HG02981 (cell line): ENCODE data around the gene OR5F1.

Source experiments
- ATAC-seq: cut with Tn5 transposase; IDR thresholded peaks from one replicate; pipeline ENCODE4 v1.9.1; 2021; ENCODE audit warnings: mild to moderate bottlenecking, moderate library complexity; ENCODE audit not compliant: unreplicated experiment

OR5F1 gene

DNA sequence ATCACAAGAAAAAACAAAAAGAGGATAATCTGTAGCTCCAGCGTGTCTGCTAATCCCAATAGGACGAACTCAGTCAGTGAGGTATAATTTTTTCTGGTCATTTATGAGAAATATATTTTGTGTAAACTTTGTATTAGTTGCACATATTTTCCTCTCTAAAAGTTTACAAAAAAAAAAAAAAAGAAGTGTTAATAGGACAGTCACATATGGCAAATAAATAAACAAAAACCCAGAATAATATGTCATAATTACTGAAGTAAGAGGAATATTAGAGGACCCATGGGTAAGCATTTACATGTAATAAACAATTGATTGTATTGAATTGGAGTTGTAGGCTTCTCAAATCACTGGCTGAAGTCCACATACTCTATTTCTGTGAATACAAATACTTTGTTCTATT, at the start of gene OR5F1:
OR5F1 (minus strand) TSS at position 101 of the 400 bp plus-strand sequence; CDS start at position 101, 0 bp downstream.
- ATAC-seq = no peak

DNA sequence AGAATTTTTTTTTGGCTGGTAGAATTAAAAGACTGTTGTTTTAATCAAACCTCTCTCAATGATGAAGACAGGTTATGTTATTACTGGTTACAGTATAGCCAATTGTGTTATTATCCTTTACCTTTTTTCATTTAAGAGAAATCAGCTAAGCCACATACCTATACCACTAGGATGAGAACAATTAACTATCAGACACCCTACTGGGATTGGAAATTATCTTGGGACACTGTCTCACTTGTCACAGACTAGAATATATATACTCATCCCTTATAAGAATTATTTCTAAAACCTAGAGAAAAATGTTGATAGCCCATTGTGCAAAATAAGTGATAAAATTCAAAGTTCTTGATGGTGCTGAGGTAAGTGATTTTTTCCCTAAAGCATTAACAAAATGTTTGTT, 32.9 kb upstream of the OR5F1 start, which contains the start of gene OR5AS1:
OR5AS1 (plus strand) TSS at position 301 of the 400 bp plus-strand sequence. CDS start 2,765 bp downstream, outside the sequence.
- no peak for ATAC-seq

DNA sequence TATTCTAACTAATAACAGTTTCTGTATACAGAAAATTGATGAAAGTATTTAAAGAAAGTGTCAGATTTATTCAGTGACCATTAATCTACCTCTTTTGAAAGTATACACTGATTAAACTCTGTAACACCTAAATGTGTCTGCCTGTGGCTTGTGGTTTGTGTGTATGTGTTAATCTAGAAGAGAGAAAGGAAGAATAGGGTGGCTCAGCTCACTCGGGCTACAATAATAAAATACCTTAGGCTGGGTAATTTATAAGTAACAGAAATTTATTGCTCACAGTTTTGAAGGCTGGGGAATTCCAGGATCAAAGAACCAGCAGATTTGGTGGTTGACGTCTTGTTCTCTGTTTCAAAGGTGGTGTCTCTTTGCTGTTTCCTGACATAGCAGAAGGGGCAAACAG, 19.4 kb upstream of the OR5F1 start:
- ATAC-seq = no peak

GRCh38 chr11:56010716-56011115, 16.3 kb upstream of the OR5F1 start:
- no peak for ATAC-seq

DNA sequence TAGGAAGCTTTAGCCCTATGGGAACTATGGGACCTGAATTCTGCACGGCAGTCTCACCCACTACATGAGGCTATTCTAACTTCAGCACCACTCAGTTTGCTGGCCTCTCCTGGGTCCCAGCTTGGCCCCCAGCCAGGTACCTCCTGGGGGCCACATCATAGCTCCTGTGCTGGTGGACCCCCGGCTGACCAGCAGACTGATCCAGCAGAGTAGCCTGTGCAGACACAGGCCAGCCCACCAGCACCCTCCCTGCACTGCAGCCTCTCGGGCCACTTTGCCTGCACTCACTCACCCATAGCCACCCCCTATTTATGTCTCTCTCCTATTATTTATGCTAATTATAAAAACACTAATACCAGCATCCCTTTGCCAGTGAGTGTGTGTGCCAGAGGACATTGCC, 23.5 kb downstream of the OR5F1 start:
- no peak for ATAC-seq

DNA sequence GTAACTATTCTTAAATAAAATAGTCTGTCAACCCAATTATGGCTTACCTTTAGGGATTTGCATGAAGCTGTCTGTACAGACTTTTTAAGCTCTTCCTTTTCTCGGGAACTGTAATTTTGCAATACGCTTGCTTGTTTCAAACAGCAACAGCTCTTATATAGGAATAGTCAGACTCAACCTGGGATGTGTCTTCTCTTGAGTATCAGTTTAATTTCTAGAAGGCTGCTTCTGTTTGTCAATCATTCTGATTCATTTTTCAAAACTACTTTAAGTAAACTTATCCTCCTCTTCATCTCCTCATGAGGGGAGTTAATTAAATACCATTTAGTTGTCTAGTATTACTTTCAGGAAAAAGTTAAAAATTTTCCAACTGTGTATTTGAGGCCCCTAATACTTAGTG, 24.6 kb downstream of the OR5F1 start, which contains the start of gene OR10AG1:
OR10AG1 (minus strand) TSS at position 101 of the 400 bp plus-strand sequence; CDS start at position 63, 38 bp downstream.
- no peak for ATAC-seq

DNA sequence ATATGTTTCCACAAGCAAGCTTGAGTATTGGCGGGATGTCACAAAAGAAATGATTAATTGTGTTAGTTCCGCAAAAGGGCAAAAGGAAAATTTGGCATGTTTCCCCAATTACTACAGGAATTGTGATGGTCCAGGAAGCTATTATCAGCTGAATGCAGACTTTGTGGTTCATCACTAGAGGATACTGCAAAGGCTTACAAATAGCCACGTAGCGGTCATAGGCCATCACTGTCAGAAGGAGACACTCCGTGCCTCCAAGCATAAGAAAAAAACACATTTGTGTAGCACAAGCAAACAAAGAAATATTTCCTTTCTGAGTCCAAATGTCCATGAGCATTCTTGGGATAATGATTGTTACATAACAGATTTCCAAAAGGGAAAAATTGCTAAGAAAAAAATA, 26.5 kb downstream of the OR5F1 start:
- no peak for ATAC-seq

- ATAC-seq = no peak
These were observed 28.0 kb downstream of the OR5F1 start for GRCh38 chr11:55966391-55966790.

DNA sequence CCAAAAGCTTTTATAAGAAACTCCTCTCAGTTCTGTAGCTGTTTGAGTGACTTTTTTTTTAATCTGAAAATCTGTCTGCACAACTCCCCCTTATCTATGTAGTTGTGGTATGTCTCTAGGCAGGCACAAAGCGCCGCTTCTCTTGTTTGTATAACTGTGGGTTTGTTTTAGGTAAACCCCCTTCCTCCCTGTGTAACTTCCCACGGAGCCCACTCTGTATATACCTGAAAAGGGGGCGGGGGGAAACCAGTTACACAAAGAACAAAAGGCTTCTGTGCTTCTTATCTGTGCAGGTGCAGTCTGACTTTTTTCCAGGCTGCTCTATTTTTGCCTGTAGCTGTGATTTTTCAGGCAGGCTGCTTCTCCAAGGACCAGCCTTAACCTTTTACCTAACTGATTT, 37.9 kb downstream of the OR5F1 start:
- ATAC-seq = no peak

GRCh38 chr11:55949330-55949729, 45.1 kb downstream of the OR5F1 start:
- ATAC-seq = no peak
